H1 (cell line): ENCODE data around the gene AIDA. TPM values are rescaled to one million over a fixed set of nuclear protein-coding genes. Genes with fewer than 3 reads are reported as not detected.

Experiments used
- ASH2L ChIP-seq: fragments of 200-600, 300-600 bp; sonication (generic); IDR thresholded peaks from one replicate; pipeline ENCODE4 v1.7.1; 2017; ENCODE audit warnings: low read length
- BRCA1 ChIP-seq: IDR thresholded peaks from 2 replicates; pipeline ENCODE4 v1.6.1; 2012; ENCODE audit warnings: low read depth, low read length, improper control_type of control experiment
- CBX8 ChIP-seq: fragments of 300-800, 300-1000 bp; sonication (generic); IDR thresholded peaks from 2 replicates; pipeline ENCODE4 v1.7.1; 2016; ENCODE audit warnings: low read depth, low read length, borderline replicate concordance
- CEBPB ChIP-seq: IDR thresholded peaks from 2 replicates; pipeline ENCODE4 v1.6.1; 2012; ENCODE audit warnings: low read depth, low read length
- EZH2 ChIP-seq: fragments of 200-600 bp; sonication (generic); IDR thresholded peaks from 2 replicates; pipeline ENCODE4 v1.7.1; 2012; ENCODE audit warnings: low read depth, mild to moderate bottlenecking, moderate library complexity, low read length, inconsistent platforms; ENCODE audit not compliant: severe bottlenecking
- KDM1A ChIP-seq: fragments of 200-600, 300-600 bp; sonication (generic); IDR thresholded peaks from 2 replicates; pipeline ENCODE4 v1.7.1; 2016; ENCODE audit warnings: mild to moderate bottlenecking, low read length, borderline replicate concordance
- POU5F1 ChIP-seq: IDR thresholded peaks from 2 replicates; pipeline ENCODE4 v1.6.1; 2011; ENCODE audit warnings: low read depth, mild to moderate bottlenecking, low read length, moderate library complexity
- RBBP5 ChIP-seq: IDR thresholded peaks from 2 replicates; pipeline ENCODE4 v1.7.1; 2012; ENCODE audit warnings: low read depth, mild to moderate bottlenecking, inconsistent platforms, low read length, moderate library complexity, borderline replicate concordance
- SIN3A ChIP-seq, 2 experiments: IDR thresholded peaks in 1 of 2; conservative IDR thresholded peaks in 1 of 2; 2 replicates each; pipeline ENCODE4 v1.6.1; 2011 to 2012; ENCODE audit warnings: low read length in 2 of 2, improper control_type of control experiment in 1 of 2, low read depth in 1 of 2, mild to moderate bottlenecking in 1 of 2
- SP1 ChIP-seq: IDR thresholded peaks from 2 replicates; pipeline ENCODE4 v1.6.1; 2011; ENCODE audit warnings: low read depth, low read length
- TAF7 ChIP-seq: optimal IDR thresholded peaks from 2 replicates; pipeline ENCODE3; 2011; ENCODE audit warnings: low read depth, mild to moderate bottlenecking, inconsistent platforms, low read length, moderate library complexity, borderline replicate concordance
- polyA plus RNA-seq, 7 experiments: library from polyadenylated mRNA; depleted of rRNA in 3 of 7; stranded (reverse) in 5 of 7; unstranded in 2 of 7; fragments of >200 nt in 5 of 7; fragments of 200-250 nt in 2 of 7; gene quantifications; 1 replicate in 5 of 7; 2 replicates in 1 of 7; 4 replicates in 1 of 7; pipeline versions ENCODE4 v1.2.1 to v1.2.3, GENCODE V29; 2011 to 2013; ENCODE audit warnings: missing spikeins in 2 of 7, mixed read lengths in 2 of 7
- total RNA-seq: library from RNA; stranded (reverse); fragmentation: NEBNext Ultra II Directional; extraction: Animal tissue kit (Norgen Biotek cat#: 25700); gene quantifications from 2 replicates; pipeline ENCODE4 v1.2.1, GENCODE V29; 2021
- TF ChIP-seq, protein P1 (sequence below): fragments of 300-600 bp; sonication (generic); IDR thresholded peaks from 2 replicates; pipeline ENCODE4 v1.7.1; 2012; ENCODE audit warnings: low read length, moderate library complexity, mild to moderate bottlenecking, inconsistent platforms; ENCODE audit not compliant: insufficient replicate concordance

The AIDA gene
- total and polyA plus RNA-seq, 2 of the 8 experiments (the other 6 are each of a cell fraction or from before 2014, with no cell fraction given), result 52.5 to 103 TPM

DNA sequence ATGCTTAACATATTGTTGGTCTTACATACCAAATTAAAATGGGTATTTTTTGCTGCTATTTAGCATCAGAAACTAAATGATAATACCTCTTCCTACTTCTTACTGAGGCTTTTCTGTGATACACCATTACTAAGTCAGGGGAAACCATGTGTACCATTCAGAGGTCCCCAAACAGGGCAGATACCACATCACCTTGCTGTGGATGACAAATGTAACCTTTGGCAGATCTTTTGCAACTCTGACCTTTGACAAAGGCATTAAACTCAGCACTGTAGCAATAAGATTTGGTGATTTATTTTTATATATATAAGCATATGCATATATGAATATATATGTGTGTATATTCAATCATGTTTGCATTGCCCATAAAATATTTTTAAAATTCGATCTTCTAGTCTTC is 27.6 kb upstream of the AIDA start (continued):
- TF ChIP-seq, protein P1, sequence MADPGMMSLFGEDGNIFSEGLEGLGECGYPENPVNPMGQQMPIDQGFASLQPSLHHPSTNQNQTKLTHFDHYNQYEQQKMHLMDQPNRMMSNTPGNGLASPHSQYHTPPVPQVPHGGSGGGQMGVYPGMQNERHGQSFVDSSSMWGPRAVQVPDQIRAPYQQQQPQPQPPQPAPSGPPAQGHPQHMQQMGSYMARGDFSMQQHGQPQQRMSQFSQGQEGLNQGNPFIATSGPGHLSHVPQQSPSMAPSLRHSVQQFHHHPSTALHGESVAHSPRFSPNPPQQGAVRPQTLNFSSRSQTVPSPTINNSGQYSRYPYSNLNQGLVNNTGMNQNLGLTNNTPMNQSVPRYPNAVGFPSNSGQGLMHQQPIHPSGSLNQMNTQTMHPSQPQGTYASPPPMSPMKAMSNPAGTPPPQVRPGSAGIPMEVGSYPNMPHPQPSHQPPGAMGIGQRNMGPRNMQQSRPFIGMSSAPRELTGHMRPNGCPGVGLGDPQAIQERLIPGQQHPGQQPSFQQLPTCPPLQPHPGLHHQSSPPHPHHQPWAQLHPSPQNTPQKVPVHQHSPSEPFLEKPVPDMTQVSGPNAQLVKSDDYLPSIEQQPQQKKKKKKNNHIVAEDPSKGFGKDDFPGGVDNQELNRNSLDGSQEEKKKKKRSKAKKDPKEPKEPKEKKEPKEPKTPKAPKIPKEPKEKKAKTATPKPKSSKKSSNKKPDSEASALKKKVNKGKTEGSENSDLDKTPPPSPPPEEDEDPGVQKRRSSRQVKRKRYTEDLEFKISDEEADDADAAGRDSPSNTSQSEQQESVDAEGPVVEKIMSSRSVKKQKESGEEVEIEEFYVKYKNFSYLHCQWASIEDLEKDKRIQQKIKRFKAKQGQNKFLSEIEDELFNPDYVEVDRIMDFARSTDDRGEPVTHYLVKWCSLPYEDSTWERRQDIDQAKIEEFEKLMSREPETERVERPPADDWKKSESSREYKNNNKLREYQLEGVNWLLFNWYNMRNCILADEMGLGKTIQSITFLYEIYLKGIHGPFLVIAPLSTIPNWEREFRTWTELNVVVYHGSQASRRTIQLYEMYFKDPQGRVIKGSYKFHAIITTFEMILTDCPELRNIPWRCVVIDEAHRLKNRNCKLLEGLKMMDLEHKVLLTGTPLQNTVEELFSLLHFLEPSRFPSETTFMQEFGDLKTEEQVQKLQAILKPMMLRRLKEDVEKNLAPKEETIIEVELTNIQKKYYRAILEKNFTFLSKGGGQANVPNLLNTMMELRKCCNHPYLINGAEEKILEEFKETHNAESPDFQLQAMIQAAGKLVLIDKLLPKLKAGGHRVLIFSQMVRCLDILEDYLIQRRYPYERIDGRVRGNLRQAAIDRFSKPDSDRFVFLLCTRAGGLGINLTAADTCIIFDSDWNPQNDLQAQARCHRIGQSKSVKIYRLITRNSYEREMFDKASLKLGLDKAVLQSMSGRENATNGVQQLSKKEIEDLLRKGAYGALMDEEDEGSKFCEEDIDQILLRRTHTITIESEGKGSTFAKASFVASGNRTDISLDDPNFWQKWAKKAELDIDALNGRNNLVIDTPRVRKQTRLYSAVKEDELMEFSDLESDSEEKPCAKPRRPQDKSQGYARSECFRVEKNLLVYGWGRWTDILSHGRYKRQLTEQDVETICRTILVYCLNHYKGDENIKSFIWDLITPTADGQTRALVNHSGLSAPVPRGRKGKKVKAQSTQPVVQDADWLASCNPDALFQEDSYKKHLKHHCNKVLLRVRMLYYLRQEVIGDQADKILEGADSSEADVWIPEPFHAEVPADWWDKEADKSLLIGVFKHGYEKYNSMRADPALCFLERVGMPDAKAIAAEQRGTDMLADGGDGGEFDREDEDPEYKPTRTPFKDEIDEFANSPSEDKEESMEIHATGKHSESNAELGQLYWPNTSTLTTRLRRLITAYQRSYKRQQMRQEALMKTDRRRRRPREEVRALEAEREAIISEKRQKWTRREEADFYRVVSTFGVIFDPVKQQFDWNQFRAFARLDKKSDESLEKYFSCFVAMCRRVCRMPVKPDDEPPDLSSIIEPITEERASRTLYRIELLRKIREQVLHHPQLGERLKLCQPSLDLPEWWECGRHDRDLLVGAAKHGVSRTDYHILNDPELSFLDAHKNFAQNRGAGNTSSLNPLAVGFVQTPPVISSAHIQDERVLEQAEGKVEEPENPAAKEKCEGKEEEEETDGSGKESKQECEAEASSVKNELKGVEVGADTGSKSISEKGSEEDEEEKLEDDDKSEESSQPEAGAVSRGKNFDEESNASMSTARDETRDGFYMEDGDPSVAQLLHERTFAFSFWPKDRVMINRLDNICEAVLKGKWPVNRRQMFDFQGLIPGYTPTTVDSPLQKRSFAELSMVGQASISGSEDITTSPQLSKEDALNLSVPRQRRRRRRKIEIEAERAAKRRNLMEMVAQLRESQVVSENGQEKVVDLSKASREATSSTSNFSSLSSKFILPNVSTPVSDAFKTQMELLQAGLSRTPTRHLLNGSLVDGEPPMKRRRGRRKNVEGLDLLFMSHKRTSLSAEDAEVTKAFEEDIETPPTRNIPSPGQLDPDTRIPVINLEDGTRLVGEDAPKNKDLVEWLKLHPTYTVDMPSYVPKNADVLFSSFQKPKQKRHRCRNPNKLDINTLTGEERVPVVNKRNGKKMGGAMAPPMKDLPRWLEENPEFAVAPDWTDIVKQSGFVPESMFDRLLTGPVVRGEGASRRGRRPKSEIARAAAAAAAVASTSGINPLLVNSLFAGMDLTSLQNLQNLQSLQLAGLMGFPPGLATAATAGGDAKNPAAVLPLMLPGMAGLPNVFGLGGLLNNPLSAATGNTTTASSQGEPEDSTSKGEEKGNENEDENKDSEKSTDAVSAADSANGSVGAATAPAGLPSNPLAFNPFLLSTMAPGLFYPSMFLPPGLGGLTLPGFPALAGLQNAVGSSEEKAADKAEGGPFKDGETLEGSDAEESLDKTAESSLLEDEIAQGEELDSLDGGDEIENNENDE, result no peak
- TF ChIP-seq SIN3A (conservative IDR thresholded peaks at IDR 0.05 in 1 of 2, IDR thresholded peaks at IDR 0.05 in 1 of 2; ENCODE audit: low read depth in 1 of 2, low read length in 2 of 2), result no peak
- TF ChIP-seq ASH2L, result no peak
- no peak for TF ChIP-seq TAF7
- no peak for TF ChIP-seq EZH2
- TF ChIP-seq KDM1A, result no peak
- no peak for TF ChIP-seq POU5F1
- TF ChIP-seq RBBP5, result no peak
- TF ChIP-seq CBX8, result no peak
- no peak for TF ChIP-seq BRCA1
- no peak for TF ChIP-seq CEBPB
- TF ChIP-seq SP1, result no peak
